Lower leg skin (tissue), 4 donors: ENCODE data around the gene ADGRL3. TPM values are rescaled to one million over a fixed set of nuclear protein-coding genes. Genes with fewer than 3 reads are reported as not detected.

ENCODE experiments used
- DNase-seq, 2 donors: peaks; one replicate each; pipeline ENCODE4 v3.0.0-alpha.2; 2019; ENCODE audit warnings: low spot score in 2 of 2
- H3K4me3 ChIP-seq: fragments of 200-600 bp; sonication (generic); 2 replicates; pipeline ENCODE4 v1.5.1; 2017; ENCODE audit warnings: mild to moderate bottlenecking, low read depth; ENCODE audit not compliant: poor library complexity, severe bottlenecking
- CTCF ChIP-seq, 3 donors: fragments of 450-650 bp; IDR thresholded peaks; one replicate each; pipeline ENCODE4 v1.5.1; 2016; ENCODE audit warnings: antibody characterized with exemption in 3 of 3, mild to moderate bottlenecking in 3 of 3, moderate library complexity in 2 of 3
- POLR2A ChIP-seq, 2 donors: fragments of 450-650 bp; IDR thresholded peaks; one replicate each; pipeline ENCODE4 v1.6.1; 2016 to 2017; ENCODE audit warnings: antibody characterized with exemption in 2 of 2, mild to moderate bottlenecking in 1 of 2, moderate library complexity in 1 of 2
- WGBS, 2 donors: methylation state at CpG; one replicate each; pipeline ENCODE4 v1.1.5; 2018; 5-methylcytosine and 5-hydroxymethylcytosine counted together
- intact Hi-C: fragments of 100-400 bp; cut with DNase I; formaldehyde crosslinking; loops from one replicate; pipeline ENCODE4 v1.15.0; 2023; ENCODE audit warnings: low total_unique reads
- total RNA-seq, 4 donors: library from RNA; depleted of rRNA; stranded (reverse); fragments of >200 nt; gene quantifications; one replicate each; pipeline ENCODE4 v1.1.0, GENCODE V29; 2016

The ADGRL3 gene
- total RNA-seq, 4 donors from 2014 or later = 1.8 to 21.2 (median 8.2) TPM

DNA sequence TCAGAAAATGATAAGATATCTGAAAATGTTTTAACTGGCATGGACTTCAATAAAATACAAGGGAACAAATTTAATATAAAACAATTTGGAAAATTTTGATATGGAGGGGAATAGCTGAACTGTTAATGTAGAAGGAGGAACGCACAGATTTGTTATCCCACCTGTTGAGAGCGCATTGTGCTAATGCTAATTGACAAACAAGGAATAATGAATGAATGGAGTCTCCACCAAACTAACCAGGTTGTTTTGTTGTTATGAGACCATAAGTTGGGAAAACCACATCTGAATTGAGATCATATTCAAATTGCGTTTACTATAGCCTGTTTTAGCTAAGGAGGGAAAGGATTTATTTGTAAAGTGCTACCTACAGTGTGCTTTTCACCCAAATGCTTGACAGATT is 195.6 kb downstream of the ADGRL3 start:
- 93 to 94% methylated on average over 3 of the region's 3 CpGs for WGBS, 2 donors
- DNase-seq = no peak
- TF ChIP-seq CTCF (IDR thresholded peaks at IDR 0.05) (no peak), POLR2A (IDR thresholded peaks at IDR 0.05) (no peak)
- intact Hi-C loops = no loop called here
- H3K4me3 ChIP-seq = no peak overlapping the region

DNA sequence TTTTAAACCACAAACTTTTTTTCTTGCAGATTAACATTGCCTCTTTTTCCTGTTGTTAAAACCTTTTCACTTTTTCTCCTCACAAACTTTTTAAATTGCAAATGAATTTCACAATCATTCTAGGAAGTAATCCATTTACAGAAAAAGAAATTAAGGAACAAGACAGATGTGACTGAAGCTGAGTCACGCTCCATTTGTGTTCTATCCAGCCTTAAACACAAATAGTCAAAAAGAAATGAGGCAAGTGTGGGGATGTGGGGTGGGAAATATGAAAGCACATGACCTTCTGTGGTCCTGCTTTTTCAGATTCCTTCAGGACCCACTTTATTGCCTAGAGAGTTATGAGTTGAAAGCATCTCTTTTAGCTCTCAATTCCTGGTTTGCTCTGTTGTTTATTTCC is 197.0 kb downstream of the ADGRL3 start:
- intact Hi-C loops = no loop called here
- H3K4me3 ChIP-seq = no peak overlapping the region
- DNase-seq = no peak
- no peak for TF ChIP-seq POLR2A (IDR thresholded peaks at IDR 0.05)
- no peak for TF ChIP-seq CTCF (IDR thresholded peaks at IDR 0.05)
- 35 to 62% methylated on average over 1 of the region's 1 CpG for WGBS, 2 donors

GRCh38 chr4:61400439-61401038 is 200.4 kb downstream of the ADGRL3 start:
- no peak for DNase-seq
- intact Hi-C loops = no loop called here
- WGBS, 2 donors = 89% methylated on average over 1 of the region's 1 CpG

GRCh38 chr4:61401771-61402170 is 201.6 kb downstream of the ADGRL3 start:
- no peak for TF ChIP-seq POLR2A (IDR thresholded peaks at IDR 0.05)
- intact Hi-C loops = no loop called here
- no peak for DNase-seq
- H3K4me3 ChIP-seq = no peak overlapping the region

More at GRCh38 chr4:61400439-61401038, 200.4 kb downstream of the ADGRL3 start:
- TF ChIP-seq POLR2A (IDR thresholded peaks at IDR 0.05) = no peak
- TF ChIP-seq CTCF (IDR thresholded peaks at IDR 0.05) = no peak
- H3K4me3 ChIP-seq = no peak overlapping the region

GRCh38 chr4:61405307-61405706 is 205.2 kb downstream of the ADGRL3 start:
- no peak overlapping the region for H3K4me3 ChIP-seq
- TF ChIP-seq POLR2A (IDR thresholded peaks at IDR 0.05) (no peak), CTCF (IDR thresholded peaks at IDR 0.05) (no peak)
- WGBS, 2 donors = 94 to 95% methylated on average over 1 of the region's 1 CpG
- intact Hi-C loops = no loop called here
- DNase-seq = no peak

DNA sequence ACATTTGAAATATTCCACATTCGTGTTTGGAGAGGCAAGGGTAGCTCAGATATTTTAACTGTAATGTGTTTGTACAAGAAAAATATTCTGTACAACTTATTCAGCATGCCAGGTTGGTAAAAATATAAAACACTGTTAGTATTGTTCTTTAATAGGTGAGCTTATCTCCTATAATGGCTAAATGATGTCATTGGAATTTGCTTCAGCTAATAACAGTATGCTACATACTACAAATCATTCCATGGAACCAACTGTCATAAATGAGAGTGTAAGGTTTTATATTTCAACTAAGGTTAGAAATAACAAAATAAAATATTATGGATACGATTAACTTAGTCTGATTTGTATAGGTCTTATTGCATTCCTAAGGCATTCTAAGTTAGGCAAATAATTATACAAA is 206.6 kb downstream of the ADGRL3 start:
- no peak for TF ChIP-seq CTCF (IDR thresholded peaks at IDR 0.05)
- no peak for TF ChIP-seq POLR2A (IDR thresholded peaks at IDR 0.05)
- WGBS, 2 donors = 60 to 65% methylated on average over 2 of the region's 2 CpGs
- intact Hi-C loops = no loop called here
- DNase-seq = no peak
- no peak overlapping the region for H3K4me3 ChIP-seq
